ENCODE measurements around the gene ADH5. TPM values are rescaled to one million over a fixed set of nuclear protein-coding genes. Genes with fewer than 3 reads are reported as not detected.
"Not testable (repeated sequence)": the region's sequence is repeated elsewhere in the genome, so short reads cannot be mapped to it uniquely, and the experiment has no call there.

ADH5 gene
- total RNA-seq, 3 donors from 2014 or later: 136 to 236 (median 192) TPM

GRCh38 chr4:99091216-99091575 is 2.6 kb upstream of the ADH5 start:
- DNase-seq: no peak
- H3K36me3 ChIP-seq (ENCODE audit: low read depth): no peaks in the 10 kb centered on the region
- no peak for TF ChIP-seq CTCF (IDR thresholded peaks at IDR 0.05)
- peaks cover 7% of the 10 kb centered on the region for H3K4me1 ChIP-seq (ENCODE audit: low read depth)
- no peaks in the 10 kb centered on the region for H3K9me3 ChIP-seq
- ATAC-seq: no peak
- intact Hi-C loops (cut with DNase I, micrococcal nuclease): no loop called here
- no peak overlapping the region for H3K4me3 ChIP-seq

DNA sequence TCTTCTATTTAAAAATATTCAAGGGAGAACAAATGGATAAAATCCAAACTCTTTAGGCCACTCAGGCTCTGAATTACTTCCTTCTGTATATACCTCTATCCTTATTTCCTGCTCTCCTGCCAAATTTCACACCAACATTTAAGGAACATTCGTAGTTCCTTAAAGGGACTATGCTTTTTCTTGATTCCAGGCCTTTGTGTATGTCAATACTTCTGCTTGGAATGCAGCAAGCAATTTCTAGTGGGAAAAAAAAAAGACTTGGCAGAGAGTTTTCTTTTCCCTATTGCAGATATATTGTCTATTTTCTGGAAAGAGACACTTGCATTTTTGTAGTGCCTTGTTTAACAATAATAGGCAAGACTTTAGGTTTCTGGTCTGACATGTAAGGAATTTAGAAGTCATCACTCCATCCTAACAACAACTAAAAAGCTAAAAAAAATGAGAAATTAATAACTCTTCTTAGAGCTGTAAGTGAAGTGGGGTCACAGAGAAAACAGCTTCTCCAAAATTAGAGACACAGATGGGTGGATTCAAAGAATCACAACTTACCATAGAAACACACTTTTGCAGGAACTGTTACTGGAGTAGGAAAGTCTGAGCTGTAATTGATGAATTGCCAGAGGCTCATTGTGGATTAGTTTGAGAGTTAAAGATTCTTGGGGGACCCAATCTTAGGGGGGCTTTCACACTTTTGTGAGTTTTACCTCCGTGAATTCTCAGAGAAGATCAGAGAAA is 2.1 kb upstream of the ADH5 start:
- Histone ChIP-seq H3K4me3 (no peak overlapping the region), H3K36me3 (ENCODE audit: low read depth) (no peaks in the 10 kb centered on the region), H3K9me3 (no peaks in the 10 kb centered on the region), H3K4me1 (ENCODE audit: low read depth) (peaks cover 10% of the 10 kb centered on the region)
- intact Hi-C loops (cut with DNase I, micrococcal nuclease): no loop called here
- DNase-seq: no peak
- no peak for TF ChIP-seq CTCF (IDR thresholded peaks at IDR 0.05)
- no peak for ATAC-seq

- peak in 2 of 3 donors; percentile 63 to 70 for DNase-seq
- TF ChIP-seq CTCF (IDR thresholded peaks at IDR 0.05): no peak
- H3K4me3 ChIP-seq: peak overlapping the region; percentile 63
- no peaks in the 10 kb centered on the region for H3K9me3 ChIP-seq
- H3K36me3 ChIP-seq (ENCODE audit: low read depth): no peaks in the 10 kb centered on the region
- ATAC-seq: peak; percentile 60
- intact Hi-C loops (cut with DNase I, micrococcal nuclease): no loop called here
- peaks cover 13% of the 10 kb centered on the region for H3K4me1 ChIP-seq (ENCODE audit: low read depth)
These were observed 552 bp downstream of the ADH5 start for GRCh38 chr4:99088023-99088449.

- Histone ChIP-seq H3K4me3 (no peak overlapping the region), H3K4me1 (ENCODE audit: low read depth) (peaks cover 17% of the 10 kb centered on the region), H3K9me3 (no peaks in the 10 kb centered on the region), H3K36me3 (ENCODE audit: low read depth) (no peaks in the 10 kb centered on the region)
- DNase-seq (no peak), ATAC-seq (no peak)
- TF ChIP-seq CTCF (IDR thresholded peaks at IDR 0.05): no peak
- intact Hi-C loops (cut with DNase I, micrococcal nuclease): no loop called here
These were observed 4.0 kb downstream of the ADH5 start for GRCh38 chr4:99084595-99084994.

- no peaks in the 10 kb centered on the region for H3K9me3 ChIP-seq
- DNase-seq (no peak), ATAC-seq (peak; percentile 11)
- H3K4me3 ChIP-seq: no peak overlapping the region
- no peak for TF ChIP-seq CTCF (IDR thresholded peaks at IDR 0.05)
- H3K36me3 ChIP-seq (ENCODE audit: low read depth): no peaks in the 10 kb centered on the region
- peaks cover 33% of the 10 kb centered on the region for H3K4me1 ChIP-seq (ENCODE audit: low read depth)
- intact Hi-C loops (cut with DNase I, micrococcal nuclease): no loop called here
These were observed 6.4 kb downstream of the ADH5 start for GRCh38 chr4:99082192-99082591.

GRCh38 chr4:99080869-99081268 is 7.7 kb downstream of the ADH5 start:
- DNase-seq; H3K9me3 ChIP-seq; H3K4me3 ChIP-seq; H3K36me3 ChIP-seq (ENCODE audit: low read depth); ATAC-seq; intact Hi-C loops (cut with DNase I, micrococcal nuclease): not testable (repeated sequence)
- peaks cover 44% of the 10 kb centered on the region for H3K4me1 ChIP-seq (ENCODE audit: low read depth)

Measured in mucosa of descending colon (tissue), 3 donors.